Epithelial cell of proximal tubule (primary cell): Measurements from ENCODE around the gene UBR3. TPM values are rescaled to one million over a fixed set of nuclear protein-coding genes. Genes with fewer than 3 reads are reported as not detected.

Source experiments
- DNase-seq: peaks from one replicate; pipeline ENCODE4 v3.0.0-alpha.2; 2011; ENCODE audit warnings: low read depth
- H3K4me3 ChIP-seq: 2 replicates; pipeline ENCODE4 v1.5.1; 2011; ENCODE audit warnings: low read depth, mild to moderate bottlenecking, low read length
- CTCF ChIP-seq: conservative IDR thresholded peaks from 2 replicates; pipeline ENCODE4 v1.5.1; 2012; ENCODE audit warnings: low read depth, mild to moderate bottlenecking, low read length
- total RNA-seq: library from RNA; depleted of rRNA; stranded (reverse); fragments of >200 nt; gene quantifications from 2 replicates; pipeline ENCODE4 v1.2.3, GENCODE V29; 2015

Gene UBR3
- total RNA-seq, 1 donor from 2014 or later = 10.7 TPM

- no peak overlapping the region for H3K4me3 ChIP-seq
- peak; percentile 2 for DNase-seq
- no peak for TF ChIP-seq CTCF
These were observed 134.7 kb downstream of the UBR3 start for GRCh38 chr2:169961911-169962310.

GRCh38 chr2:169963786-169964185 lies 136.5 kb downstream of the UBR3 start:
- no peak overlapping the region for H3K4me3 ChIP-seq
- no peak for TF ChIP-seq CTCF
- DNase-seq = no peak

- no peak for DNase-seq
- no peak for TF ChIP-seq CTCF
- H3K4me3 ChIP-seq = no peak overlapping the region
These were observed 137.5 kb downstream of the UBR3 start for GRCh38 chr2:169964740-169965139.

GRCh38 chr2:169965495-169965894 lies 138.2 kb downstream of the UBR3 start:
- no peak overlapping the region for H3K4me3 ChIP-seq
- no peak for TF ChIP-seq CTCF
- DNase-seq = no peak

- no peak for TF ChIP-seq CTCF
- DNase-seq = no peak
- no peak overlapping the region for H3K4me3 ChIP-seq
These were observed 139.2 kb downstream of the UBR3 start for GRCh38 chr2:169966454-169966853.

- H3K4me3 ChIP-seq = no peak overlapping the region
- no peak for DNase-seq
- no peak for TF ChIP-seq CTCF
These were observed 141.5 kb downstream of the UBR3 start for GRCh38 chr2:169968743-169969142.

- no peak for DNase-seq
- no peak overlapping the region for H3K4me3 ChIP-seq
- no peak for TF ChIP-seq CTCF
These were observed 148.0 kb downstream of the UBR3 start for GRCh38 chr2:169975221-169975620.
